T-helper 9 cell (primary cell): ENCODE data around the gene HSPG2.
"Not testable (repeated sequence)": the region's sequence is repeated elsewhere in the genome, so short reads cannot be mapped to it uniquely, and the experiment has no call there.

ENCODE experiments used
- DNase-seq: peaks from one replicate; pipeline ENCODE4 v3.0.0-alpha.2; 2020

Gene HSPG2

GRCh38 chr1:21955501-21956281, 18.6 kb upstream of the HSPG2 start:
- DNase-seq: no peak

- DNase-seq: no peak
Measured at GRCh38 chr1:21955058-21955457, 17.9 kb upstream of the HSPG2 start.

GRCh38 chr1:21952786-21953520, 15.8 kb upstream of the HSPG2 start:
- DNase-seq: no peak

- no peak for DNase-seq
Measured at GRCh38 chr1:21951226-21951870, 14.2 kb upstream of the HSPG2 start.

GRCh38 chr1:21950734-21951133, 13.6 kb upstream of the HSPG2 start:
- no peak for DNase-seq

- DNase-seq: no peak
Measured at GRCh38 chr1:21946836-21947587, 9.9 kb upstream of the HSPG2 start.

GRCh38 chr1:21944733-21945073, 7.6 kb upstream of the HSPG2 start:
- no peak for DNase-seq

GRCh38 chr1:21942959-21943640, 6.0 kb upstream of the HSPG2 start:
- DNase-seq: not testable (repeated sequence)

- no peak for DNase-seq
Measured at GRCh38 chr1:21942464-21942863, 5.4 kb upstream of the HSPG2 start.

- DNase-seq: no peak
Measured at GRCh38 chr1:21941370-21941769, 4.3 kb upstream of the HSPG2 start.

- DNase-seq: no peak
Measured at GRCh38 chr1:21940492-21940891, 3.4 kb upstream of the HSPG2 start.

- no peak for DNase-seq
Measured at GRCh38 chr1:21939650-21940374, 2.7 kb upstream of the HSPG2 start.

GRCh38 chr1:21938732-21939538, 1.8 kb upstream of the HSPG2 start:
- DNase-seq: no peak

GRCh38 chr1:21937372-21938121, 437 bp upstream of the HSPG2 start:
- DNase-seq: peak; percentile 65

GRCh38 chr1:21936366-21937031, 611 bp downstream of the HSPG2 start:
- DNase-seq: no peak

- DNase-seq: no peak
Measured at GRCh38 chr1:21935891-21936365, 1.2 kb downstream of the HSPG2 start.

GRCh38 chr1:21935393-21935804, 1.7 kb downstream of the HSPG2 start:
- DNase-seq: no peak

- no peak for DNase-seq
Measured at GRCh38 chr1:21933397-21934248, 3.5 kb downstream of the HSPG2 start.
